AG10803 (cell line): ENCODE data around the gene TOR3A.

ENCODE experiments used
- DNase-seq: peaks from one replicate; pipeline ENCODE4 v3.0.0; 2010; ENCODE audit warnings: low read depth
- H3K4me3 ChIP-seq: 2 replicates; pipeline ENCODE4 v1.5.1; 2011; ENCODE audit warnings: mild to moderate bottlenecking, low read length, control low read depth
- TF ChIP-seq, protein P1 (sequence below): conservative IDR thresholded peaks from 2 replicates; pipeline ENCODE4 v1.5.1; 2011; ENCODE audit warnings: mild to moderate bottlenecking, low read length, control low read depth, inconsistent platforms

The TOR3A gene

DNA sequence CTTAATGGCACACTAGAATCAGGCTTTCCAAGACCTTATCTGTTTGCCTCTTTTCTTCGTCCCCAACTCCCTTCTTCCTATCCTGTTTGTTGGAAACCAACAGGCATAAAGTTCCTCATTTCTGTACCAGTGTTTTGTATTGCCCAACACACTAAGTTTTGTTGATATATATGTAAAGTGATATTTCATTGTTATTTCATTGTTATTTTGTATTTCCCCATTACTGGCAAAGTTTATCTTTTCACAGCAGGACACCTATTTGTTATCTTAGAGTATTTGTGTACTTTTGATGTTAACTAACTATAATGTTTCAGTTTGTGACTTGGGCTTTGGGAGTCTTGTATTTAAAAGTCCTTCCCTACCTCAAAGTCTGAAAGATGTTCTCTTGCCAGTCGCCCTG lies 29.1 kb upstream of the TOR3A start:
- DNase-seq: no peak

DNA sequence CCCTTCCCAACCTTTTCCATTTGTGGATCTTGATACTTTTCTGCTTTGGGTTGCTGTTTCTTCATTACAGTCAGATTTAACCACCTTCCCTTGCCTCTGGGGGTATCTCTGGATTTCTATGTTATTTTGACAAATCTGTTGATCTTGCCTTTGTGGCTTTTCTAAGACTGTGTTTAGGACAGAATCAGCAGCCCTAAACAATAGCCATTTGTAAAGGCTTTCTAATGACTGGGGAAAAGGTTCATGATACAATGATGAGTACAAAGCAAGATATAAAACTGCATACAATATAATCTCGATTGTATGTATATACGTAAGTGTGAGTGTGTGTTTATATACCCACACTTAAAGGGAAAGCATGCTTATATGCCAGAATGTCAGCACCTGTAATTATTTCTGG lies 28.4 kb upstream of the TOR3A start:
- no peak overlapping the region for H3K4me3 ChIP-seq
- no peak for DNase-seq
- TF ChIP-seq, protein P1, sequence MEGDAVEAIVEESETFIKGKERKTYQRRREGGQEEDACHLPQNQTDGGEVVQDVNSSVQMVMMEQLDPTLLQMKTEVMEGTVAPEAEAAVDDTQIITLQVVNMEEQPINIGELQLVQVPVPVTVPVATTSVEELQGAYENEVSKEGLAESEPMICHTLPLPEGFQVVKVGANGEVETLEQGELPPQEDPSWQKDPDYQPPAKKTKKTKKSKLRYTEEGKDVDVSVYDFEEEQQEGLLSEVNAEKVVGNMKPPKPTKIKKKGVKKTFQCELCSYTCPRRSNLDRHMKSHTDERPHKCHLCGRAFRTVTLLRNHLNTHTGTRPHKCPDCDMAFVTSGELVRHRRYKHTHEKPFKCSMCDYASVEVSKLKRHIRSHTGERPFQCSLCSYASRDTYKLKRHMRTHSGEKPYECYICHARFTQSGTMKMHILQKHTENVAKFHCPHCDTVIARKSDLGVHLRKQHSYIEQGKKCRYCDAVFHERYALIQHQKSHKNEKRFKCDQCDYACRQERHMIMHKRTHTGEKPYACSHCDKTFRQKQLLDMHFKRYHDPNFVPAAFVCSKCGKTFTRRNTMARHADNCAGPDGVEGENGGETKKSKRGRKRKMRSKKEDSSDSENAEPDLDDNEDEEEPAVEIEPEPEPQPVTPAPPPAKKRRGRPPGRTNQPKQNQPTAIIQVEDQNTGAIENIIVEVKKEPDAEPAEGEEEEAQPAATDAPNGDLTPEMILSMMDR: no peak

More for the DNA sequence above, 29.1 kb upstream of the TOR3A start:
- no peak overlapping the region for H3K4me3 ChIP-seq
- TF ChIP-seq, protein P1: no peak

DNA sequence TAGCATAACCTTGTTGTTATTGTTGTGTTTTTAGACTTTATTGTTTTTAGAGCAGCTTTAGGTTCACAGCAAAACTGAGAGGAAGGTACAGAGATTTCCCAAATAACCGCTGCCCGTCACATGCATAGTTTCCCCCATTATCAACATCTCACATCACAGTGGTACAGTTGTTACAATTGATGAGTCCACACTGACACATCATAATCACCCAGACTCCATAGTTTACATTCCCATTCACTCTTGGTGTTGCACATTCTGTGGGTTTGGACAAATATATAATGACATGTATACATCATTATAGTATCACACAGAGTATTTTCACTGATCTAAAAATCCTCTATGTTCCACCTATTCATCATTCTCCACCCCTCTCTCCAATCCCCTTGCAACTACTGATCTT lies 25.9 kb upstream of the TOR3A start:
- no peak for DNase-seq

DNA sequence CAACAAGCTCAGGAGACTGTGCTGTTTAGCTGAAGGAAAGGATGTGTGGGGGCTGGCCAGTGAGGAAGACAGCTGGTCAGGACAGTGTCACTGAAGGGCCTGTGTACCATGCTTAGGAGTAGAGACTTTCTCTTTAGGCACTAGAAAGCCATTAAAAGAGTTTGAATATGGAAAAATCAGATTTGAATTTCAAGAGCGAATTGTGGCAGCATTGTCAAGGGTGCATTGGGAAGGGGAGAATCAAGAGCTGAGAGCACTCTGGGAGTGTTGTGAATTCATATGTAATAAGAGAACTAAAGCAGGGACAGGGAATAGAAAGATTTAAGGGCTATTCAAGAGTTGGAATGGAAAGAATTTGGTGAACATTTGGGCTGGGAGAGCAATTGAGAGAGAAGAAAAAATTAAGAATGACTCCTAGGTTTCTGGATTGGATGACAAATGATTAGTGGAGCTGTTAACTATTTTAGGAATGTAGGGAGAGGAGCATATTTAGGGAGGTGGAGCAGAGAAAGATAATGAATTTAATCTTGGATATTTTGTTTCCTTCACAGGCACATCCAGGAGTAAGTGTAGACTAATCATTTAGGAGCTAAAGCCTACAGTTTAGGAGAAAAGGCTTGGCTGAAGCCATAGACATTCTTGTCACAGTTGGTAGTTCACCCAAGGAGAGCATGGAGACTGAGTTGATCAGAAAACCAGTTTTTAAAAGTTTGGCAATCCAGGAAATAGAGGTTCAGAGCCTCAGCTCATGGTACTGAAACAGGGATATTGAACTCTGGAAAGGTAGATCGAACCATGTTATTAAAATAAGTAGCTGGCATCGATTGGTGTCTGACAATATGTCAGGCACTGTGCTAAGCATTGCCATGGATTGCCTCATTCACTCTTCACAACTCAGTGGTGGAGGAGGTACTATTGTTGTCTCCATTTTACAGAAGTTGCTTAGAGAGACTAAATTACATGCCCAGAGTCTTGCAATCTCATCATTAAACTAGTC lies 23.1 kb upstream of the TOR3A start:
- H3K4me3 ChIP-seq: peak overlapping the region; percentile 1
- TF ChIP-seq, protein P1: no peak
- peak; percentile 90 for DNase-seq

More for the DNA sequence above, 25.9 kb upstream of the TOR3A start:
- no peak overlapping the region for H3K4me3 ChIP-seq
- TF ChIP-seq, protein P1: no peak

DNA sequence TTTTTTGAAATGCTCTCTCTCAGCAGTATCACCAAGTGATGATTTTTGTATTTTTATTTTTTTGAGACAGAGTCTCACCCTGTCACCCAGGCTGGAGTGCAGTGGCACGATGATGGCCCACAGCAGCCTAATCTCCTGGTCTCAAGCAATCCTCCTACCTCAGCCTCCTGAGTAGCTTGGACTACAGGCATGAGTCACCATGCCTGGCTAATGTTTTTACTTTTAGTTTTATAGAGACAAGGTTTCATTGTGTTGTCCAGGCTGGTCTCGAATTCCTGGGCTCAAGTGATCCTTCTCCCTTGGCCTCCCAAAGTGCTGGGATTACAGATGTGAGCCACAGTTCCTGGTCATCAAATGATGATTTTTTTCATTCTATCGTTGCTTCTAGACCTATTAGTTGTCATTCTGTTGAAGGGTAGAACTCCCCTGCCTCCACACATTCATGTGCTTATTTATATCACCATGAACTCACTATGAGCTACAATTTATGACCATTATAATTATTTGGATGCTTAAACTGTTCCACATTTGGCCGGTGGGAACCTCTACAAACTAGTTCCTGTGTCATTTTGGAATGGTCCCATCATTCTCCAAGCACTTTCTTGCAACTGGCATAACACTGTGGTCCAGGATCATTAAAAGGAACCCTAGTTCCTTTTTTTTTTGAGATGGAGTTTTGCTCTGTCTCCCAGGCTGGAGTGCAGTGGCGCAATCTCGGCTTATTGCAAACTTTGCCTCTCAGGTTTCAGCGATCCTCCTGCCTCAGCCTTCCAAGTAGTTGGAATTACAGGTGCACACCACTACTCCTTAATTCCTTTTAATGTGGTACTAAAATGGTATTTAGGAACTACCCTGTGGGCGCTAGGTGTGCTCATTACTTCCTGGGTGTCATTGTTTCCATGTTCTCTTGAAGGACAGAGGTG lies 20.2 kb upstream of the TOR3A start:
- TF ChIP-seq, protein P1: no peak
- DNase-seq: peak; percentile 64
- no peak overlapping the region for H3K4me3 ChIP-seq

DNA sequence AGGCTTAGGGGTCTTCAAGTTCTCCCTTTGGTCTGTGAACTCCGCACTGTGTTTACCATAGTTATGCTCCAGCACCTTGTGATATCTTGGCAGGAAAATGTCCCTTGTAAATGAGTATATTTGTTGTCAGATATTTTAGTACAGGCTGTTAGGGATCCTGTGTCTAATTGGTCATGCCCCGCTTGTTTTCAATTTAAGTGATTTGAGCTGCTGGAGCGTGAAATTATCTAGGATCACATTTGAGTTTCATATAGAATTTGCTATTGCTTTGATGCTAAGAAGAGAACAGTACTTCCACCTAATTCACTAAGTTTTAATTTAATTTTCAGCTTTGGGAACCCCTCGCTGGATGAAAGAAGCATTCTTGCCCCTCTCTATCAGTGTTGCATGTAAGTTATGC lies 15.4 kb upstream of the TOR3A start:
- H3K4me3 ChIP-seq: no peak overlapping the region
- TF ChIP-seq, protein P1: no peak
- DNase-seq: no peak
